Aorta (tissue), 5 donors: ENCODE data around the gene P2RX3. TPM values are rescaled to one million over a fixed set of nuclear protein-coding genes. Genes with fewer than 3 reads are reported as not detected.

Experiments used
- ATAC-seq: fragments of 200-7000 bp; cut with Tn5 transposase; one replicate; pipeline ENCODE4 v1.9.1; 2022; ENCODE audit warnings: moderate library complexity; ENCODE audit not compliant: low FRiP score
- DNase-seq, 2 donors: peaks; one replicate each; pipeline ENCODE4 v3.0.0-alpha.2; 2020
- H3K27ac ChIP-seq, 2 donors: one replicate each; pipeline ENCODE4 v1.5.1; 2013; ENCODE audit warnings: low read length in 2 of 2, mild to moderate bottlenecking in 2 of 2, moderate library complexity in 2 of 2, control low read depth in 1 of 2, inconsistent platforms in 1 of 2, low read depth in 1 of 2
- H3K27me3 ChIP-seq, 2 donors: one replicate each; pipeline ENCODE4 v1.6.1; 2013; ENCODE audit warnings: control low read depth in 1 of 2, low read length in 1 of 2, mild to moderate bottlenecking in 1 of 2, moderate library complexity in 1 of 2; ENCODE audit not compliant: insufficient read depth in 2 of 2, control insufficient read depth in 1 of 2
- H3K36me3 ChIP-seq, 2 donors: one replicate each; pipeline ENCODE4 v1.6.1; 2013; ENCODE audit warnings: control low read depth in 1 of 2, low read length in 1 of 2, mild to moderate bottlenecking in 1 of 2; ENCODE audit not compliant: insufficient read depth in 2 of 2, control insufficient read depth in 1 of 2
- H3K4me1 ChIP-seq, 2 donors: one replicate each; pipeline ENCODE4 v1.6.1; 2013; ENCODE audit warnings: low read length in 2 of 2, control low read depth in 1 of 2, mild to moderate bottlenecking in 1 of 2, moderate library complexity in 1 of 2; ENCODE audit not compliant: insufficient read depth in 2 of 2, control insufficient read depth in 1 of 2
- H3K4me3 ChIP-seq, 2 donors: one replicate each; pipeline ENCODE4 v1.5.1; 2013; ENCODE audit warnings: low read length in 2 of 2, control low read depth in 1 of 2, mild to moderate bottlenecking in 1 of 2
- H3K9me3 ChIP-seq: one replicate; pipeline ENCODE4 v1.6.1; 2013; ENCODE audit warnings: mild to moderate bottlenecking, low read length; ENCODE audit not compliant: control insufficient read depth
- WGBS, 2 donors: extraction: QIAGEN DNeasy Blood & Tissue Kit; methylation state at CpG; one replicate each; pipeline ENCODE4 v1.1.7; 2013; 5-methylcytosine and 5-hydroxymethylcytosine counted together
- intact Hi-C, 2 donors: fragments of 100-400 bp; cut with DNase I; formaldehyde crosslinking; loops; one replicate each; pipeline versions ENCODE4 v1.14.2 to v1.15.0; 2022
- polyA plus RNA-seq, 2 donors: library from polyadenylated mRNA; stranded (reverse); fragments of 200-250 nt; gene quantifications; one replicate each; pipeline ENCODE4 v1.2.3, GENCODE V29; 2013
- total RNA-seq, 2 donors: library from RNA; stranded (reverse); fragmentation: NEBNext Ultra II Directional; extraction: Animal tissue kit (Norgen Biotek cat#: 25700); gene quantifications; one replicate each; pipeline ENCODE4 v1.2.1, GENCODE V29; 2021
- donor health status: healthy with polysubstance abuse.
- donor health status: Bipolar disorder and iron deficiency.
- donor health status: DM: no; HTN: no; CAD: no.
- donor health status: DM: no; HTN: no; CAD: no.
- donor health status: DM: yes; HTN: yes; CAD: no.

P2RX3 gene
- total and polyA plus RNA-seq, 4 donors = not detected

- Histone ChIP-seq H3K27me3 (no peaks in the 10 kb centered on the region), H3K4me3 (no peak overlapping the region), H3K36me3 (peaks cover 0 to 3% of the 10 kb centered on the region in 2 donors), H3K9me3 (no peaks in the 10 kb centered on the region), H3K4me1 (no peaks in the 10 kb centered on the region), H3K27ac (no peak overlapping the region)
- no peak for DNase-seq
- no peak for ATAC-seq
- intact Hi-C loops = no loop called here
- WGBS, 2 donors = 93 to 94% methylated on average over 10 of the region's 10 CpGs
Observed at GRCh38 chr11:57308426-57309060, 29.6 kb upstream of the P2RX3 start.

GRCh38 chr11:57309106-57310059 lies 28.8 kb upstream of the P2RX3 start:
- WGBS, 2 donors = 87 to 89% methylated on average over 24 of the region's 24 CpGs
- DNase-seq (no peak), ATAC-seq (no peak)
- Histone ChIP-seq H3K4me3 (no peak overlapping the region), H3K27me3 (no peaks in the 10 kb centered on the region), H3K36me3 (peaks cover 0 to 3% of the 10 kb centered on the region in 2 donors), H3K9me3 (no peaks in the 10 kb centered on the region), H3K4me1 (no peaks in the 10 kb centered on the region), H3K27ac (no peak overlapping the region)
- intact Hi-C loops = no loop called here

GRCh38 chr11:57310091-57310490 lies 28.1 kb upstream of the P2RX3 start:
- H3K9me3 ChIP-seq = no peaks in the 10 kb centered on the region
- H3K27ac ChIP-seq = no peak overlapping the region
- no peak overlapping the region for H3K4me3 ChIP-seq
- peaks cover 0 to 6% of the 10 kb centered on the region in 2 donors for H3K36me3 ChIP-seq
- DNase-seq (peak in 1 of 2 donors; percentile 50), ATAC-seq (no peak)
- intact Hi-C loops = no loop called here
- no peaks in the 10 kb centered on the region for H3K4me1 ChIP-seq
- 59 to 70% methylated on average over 6 of the region's 6 CpGs for WGBS, 2 donors
- H3K27me3 ChIP-seq = no peaks in the 10 kb centered on the region

GRCh38 chr11:57310630-57311086 lies 27.5 kb upstream of the P2RX3 start:
- WGBS, 2 donors = 36 to 44% methylated on average over 6 of the region's 6 CpGs

GRCh38 chr11:57311109-57311936 lies 26.8 kb upstream of the P2RX3 start:
- Histone ChIP-seq H3K4me3 (peak overlapping the region in 1 of 2 donors; percentile 3), H3K36me3 (peaks cover 0 to 8% of the 10 kb centered on the region in 2 donors), H3K9me3 (no peaks in the 10 kb centered on the region), H3K4me1 (no peaks in the 10 kb centered on the region), H3K27ac (peak overlapping the region in 1 of 2 donors; percentile 46), H3K27me3 (no peaks in the 10 kb centered on the region)
- DNase-seq (peak; percentile 96 to 98), ATAC-seq (peak; percentile 94)
- intact Hi-C loops = no loop called here
- 1% methylated on average over 30 to 31 of the region's 31 CpGs for WGBS, 2 donors

More at GRCh38 chr11:57310630-57311086, 27.5 kb upstream of the P2RX3 start:
- DNase-seq (peak in 1 of 2 donors; percentile 14), ATAC-seq (no peak)
- H3K27me3 ChIP-seq = no peaks in the 10 kb centered on the region
- intact Hi-C loops = no loop called here
- no peaks in the 10 kb centered on the region for H3K9me3 ChIP-seq
- peak overlapping the region in 1 of 2 donors; percentile 3 for H3K4me3 ChIP-seq
- H3K36me3 ChIP-seq = peaks cover 0 to 6% of the 10 kb centered on the region in 2 donors
- H3K4me1 ChIP-seq = no peaks in the 10 kb centered on the region
- H3K27ac ChIP-seq = peak overlapping the region in 1 of 2 donors; percentile 46

GRCh38 chr11:57312511-57313021 lies 25.6 kb upstream of the P2RX3 start:
- H3K9me3 ChIP-seq = no peaks in the 10 kb centered on the region
- no peak overlapping the region for H3K4me3 ChIP-seq
- no peaks in the 10 kb centered on the region for H3K4me1 ChIP-seq
- peaks cover 3 to 17% of the 10 kb centered on the region in 2 donors for H3K36me3 ChIP-seq
- H3K27me3 ChIP-seq = no peaks in the 10 kb centered on the region
- ATAC-seq = no peak
- H3K27ac ChIP-seq = peak overlapping the region in 1 of 2 donors; percentile 14
- peak; percentile 50 to 76 for DNase-seq
- intact Hi-C loops = no loop called here
- 89 to 91% methylated on average over 10 of the region's 10 CpGs for WGBS, 2 donors

GRCh38 chr11:57313071-57313787 lies 24.9 kb upstream of the P2RX3 start:
- ATAC-seq (no peak), DNase-seq (peak in 1 of 2 donors; percentile 44)
- no peak overlapping the region for H3K4me3 ChIP-seq
- no peaks in the 10 kb centered on the region for H3K27me3 ChIP-seq
- peaks cover 3 to 17% of the 10 kb centered on the region in 2 donors for H3K36me3 ChIP-seq
- no peak overlapping the region for H3K27ac ChIP-seq
- H3K4me1 ChIP-seq = no peaks in the 10 kb centered on the region
- no peaks in the 10 kb centered on the region for H3K9me3 ChIP-seq
- 70 to 71% methylated on average over 26 of the region's 26 CpGs for WGBS, 2 donors
- intact Hi-C loops = no loop called here
